Vagina (tissue), 2 donors: ENCODE results near the gene ACTN4. TPM values are rescaled to one million over a fixed set of nuclear protein-coding genes. Genes with fewer than 3 reads are reported as not detected.
A peak's percentile ranks its signal among the peaks of the same experiment; 100 is the strongest.

ENCODE experiments used
- DNase-seq, 2 donors: peaks; one replicate each; pipeline ENCODE4 v3.0.0-alpha.2; 2017; ENCODE audit errors: extremely low spot score in 2 of 2
- H3K27ac ChIP-seq: fragments of 200-600 bp; sonication (generic); one replicate; pipeline ENCODE4 v1.5.1; 2019
- H3K27me3 ChIP-seq: fragments of 200-600 bp; sonication (generic); one replicate; pipeline ENCODE4 v1.5.1; 2019
- H3K36me3 ChIP-seq, 2 donors: fragments of 200-600 bp; sonication (generic); one replicate each; pipeline ENCODE4 v1.5.1; 2017 to 2019
- H3K4me1 ChIP-seq: fragments of 200-600 bp; sonication (generic); one replicate; pipeline ENCODE4 v1.5.1; 2019
- H3K4me3 ChIP-seq, 2 donors: fragments of 200-600 bp; sonication (generic); 1 replicate in 1 of 2; 2 replicates in 1 of 2; pipeline ENCODE4 v1.5.1; 2016 to 2019
- H3K9me3 ChIP-seq: fragments of 200-600 bp; sonication (generic); one replicate; pipeline ENCODE4 v1.5.1; 2019
- POLR2A ChIP-seq, 2 donors: fragments of 450-650 bp; IDR thresholded peaks; one replicate each; pipeline ENCODE4 v1.6.1; 2017; ENCODE audit warnings: antibody characterized with exemption in 2 of 2, mild to moderate bottlenecking in 2 of 2, moderate library complexity in 2 of 2
- POLR2AphosphoS5 ChIP-seq, 2 donors: sonication (generic); formaldehyde crosslinking; IDR thresholded peaks; one replicate each; pipeline ENCODE4 v1.9.0; 2017; ENCODE audit warnings: antibody characterized with exemption in 2 of 2, mild to moderate bottlenecking in 2 of 2, low read depth in 1 of 2; ENCODE audit not compliant: insufficient read depth in 1 of 2
- intact Hi-C: fragments of 100-400 bp; cut with DNase I; formaldehyde crosslinking; loops from one replicate; pipeline ENCODE4 v1.15.1; 2023
- total RNA-seq: library from RNA; depleted of rRNA; stranded (reverse); fragments of >200 nt; gene quantifications from one replicate; pipeline ENCODE4 v1.2.3, GENCODE V29; 2016
- TF ChIP-seq, protein P1 (sequence below), 3 experiments: fragments of 450-650 bp in 2 of 3; fragments of 200-600 bp in 1 of 3; sonication (generic) in 1 of 3; IDR thresholded peaks; one replicate each; pipeline ENCODE4 v1.5.1; 2017 to 2019; ENCODE audit warnings: antibody characterized with exemption in 3 of 3, mild to moderate bottlenecking in 2 of 3, moderate library complexity in 2 of 3

The ACTN4 gene
- total RNA-seq, 1 donor from 2014 or later = 513 TPM

DNA sequence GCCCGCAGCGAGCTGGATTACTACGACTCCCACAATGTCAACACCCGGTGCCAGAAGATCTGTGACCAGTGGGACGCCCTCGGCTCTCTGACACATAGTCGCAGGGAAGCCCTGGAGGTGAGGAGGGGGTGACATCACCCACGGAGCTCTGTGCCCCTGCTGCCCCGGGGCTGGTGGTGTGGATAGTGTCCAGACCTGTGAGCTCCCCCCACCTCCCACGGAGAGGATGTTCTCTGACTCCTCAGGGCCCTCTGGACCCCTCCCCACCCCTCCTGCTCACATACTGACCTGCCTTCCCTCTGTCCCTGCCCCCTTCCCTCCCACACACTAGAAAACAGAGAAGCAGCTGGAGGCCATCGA is 76.1 kb downstream of the ACTN4 start:
- no peak for DNase-seq
- intact Hi-C loops = no loop called here
- Histone ChIP-seq H3K9me3 (no peaks in the 10 kb centered on the region), H3K27me3 (no peaks in the 10 kb centered on the region), H3K4me3 (no peak overlapping the region), H3K36me3 (peaks cover 3 to 87% of the 10 kb centered on the region in 2 donors), H3K27ac (peak overlapping the region; percentile 53), H3K4me1 (peaks cover 24% of the 10 kb centered on the region)
- no peak for TF ChIP-seq POLR2AphosphoS5 (IDR thresholded peaks at IDR 0.05; ENCODE audit: insufficient read depth in 1 of 2, low read depth in 1 of 2)
- no peak for TF ChIP-seq POLR2A (IDR thresholded peaks at IDR 0.05)
- TF ChIP-seq, protein P1, sequence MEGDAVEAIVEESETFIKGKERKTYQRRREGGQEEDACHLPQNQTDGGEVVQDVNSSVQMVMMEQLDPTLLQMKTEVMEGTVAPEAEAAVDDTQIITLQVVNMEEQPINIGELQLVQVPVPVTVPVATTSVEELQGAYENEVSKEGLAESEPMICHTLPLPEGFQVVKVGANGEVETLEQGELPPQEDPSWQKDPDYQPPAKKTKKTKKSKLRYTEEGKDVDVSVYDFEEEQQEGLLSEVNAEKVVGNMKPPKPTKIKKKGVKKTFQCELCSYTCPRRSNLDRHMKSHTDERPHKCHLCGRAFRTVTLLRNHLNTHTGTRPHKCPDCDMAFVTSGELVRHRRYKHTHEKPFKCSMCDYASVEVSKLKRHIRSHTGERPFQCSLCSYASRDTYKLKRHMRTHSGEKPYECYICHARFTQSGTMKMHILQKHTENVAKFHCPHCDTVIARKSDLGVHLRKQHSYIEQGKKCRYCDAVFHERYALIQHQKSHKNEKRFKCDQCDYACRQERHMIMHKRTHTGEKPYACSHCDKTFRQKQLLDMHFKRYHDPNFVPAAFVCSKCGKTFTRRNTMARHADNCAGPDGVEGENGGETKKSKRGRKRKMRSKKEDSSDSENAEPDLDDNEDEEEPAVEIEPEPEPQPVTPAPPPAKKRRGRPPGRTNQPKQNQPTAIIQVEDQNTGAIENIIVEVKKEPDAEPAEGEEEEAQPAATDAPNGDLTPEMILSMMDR (IDR thresholded peaks at IDR 0.05) = no peak

DNA sequence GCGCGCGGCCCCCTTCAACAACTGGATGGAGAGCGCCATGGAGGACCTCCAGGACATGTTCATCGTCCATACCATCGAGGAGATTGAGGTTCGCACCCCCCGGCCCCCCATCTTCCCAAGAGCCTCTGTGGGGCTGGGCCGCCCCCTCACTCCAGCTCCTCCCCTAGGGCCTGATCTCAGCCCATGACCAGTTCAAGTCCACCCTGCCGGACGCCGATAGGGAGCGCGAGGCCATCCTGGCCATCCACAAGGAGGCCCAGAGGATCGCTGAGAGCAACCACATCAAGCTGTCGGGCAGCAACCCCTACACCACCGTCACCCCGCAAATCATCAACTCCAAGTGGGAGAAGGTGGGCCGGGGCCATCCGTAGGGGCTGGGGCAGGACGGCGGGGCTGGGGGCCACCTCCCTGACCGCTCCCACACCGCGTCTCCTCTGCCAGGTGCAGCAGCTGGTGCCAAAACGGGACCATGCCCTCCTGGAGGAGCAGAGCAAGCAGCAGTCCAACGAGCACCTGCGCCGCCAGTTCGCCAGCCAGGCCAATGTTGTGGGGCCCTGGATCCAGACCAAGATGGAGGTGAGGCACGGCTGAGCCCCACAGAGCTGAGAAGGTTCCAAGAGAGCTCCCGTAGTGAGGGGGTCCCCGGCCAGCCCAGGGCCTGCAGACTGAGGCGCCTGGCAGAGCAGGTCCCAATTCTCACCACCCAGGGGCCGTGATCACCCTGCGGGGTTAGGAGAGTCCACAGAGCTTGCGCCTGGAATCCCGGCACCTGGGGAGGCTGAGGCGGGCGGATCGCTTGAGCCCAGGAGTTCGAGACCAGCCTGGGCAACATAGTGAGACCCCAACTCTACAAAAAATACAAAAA is 76.8 kb downstream of the ACTN4 start:
- no peak overlapping the region for H3K4me3 ChIP-seq
- H3K27me3 ChIP-seq = no peaks in the 10 kb centered on the region
- peaks cover 3 to 87% of the 10 kb centered on the region in 2 donors for H3K36me3 ChIP-seq
- peak overlapping the region; percentile 53 for H3K27ac ChIP-seq
- DNase-seq = no peak
- no peaks in the 10 kb centered on the region for H3K9me3 ChIP-seq
- intact Hi-C loops = no loop called here
- peaks cover 22% of the 10 kb centered on the region for H3K4me1 ChIP-seq
- TF ChIP-seq, protein P1 (IDR thresholded peaks at IDR 0.05) = no peak
- TF ChIP-seq POLR2A (IDR thresholded peaks at IDR 0.05) (no peak), POLR2AphosphoS5 (IDR thresholded peaks at IDR 0.05; ENCODE audit: insufficient read depth in 1 of 2, low read depth in 1 of 2) (no peak)

DNA sequence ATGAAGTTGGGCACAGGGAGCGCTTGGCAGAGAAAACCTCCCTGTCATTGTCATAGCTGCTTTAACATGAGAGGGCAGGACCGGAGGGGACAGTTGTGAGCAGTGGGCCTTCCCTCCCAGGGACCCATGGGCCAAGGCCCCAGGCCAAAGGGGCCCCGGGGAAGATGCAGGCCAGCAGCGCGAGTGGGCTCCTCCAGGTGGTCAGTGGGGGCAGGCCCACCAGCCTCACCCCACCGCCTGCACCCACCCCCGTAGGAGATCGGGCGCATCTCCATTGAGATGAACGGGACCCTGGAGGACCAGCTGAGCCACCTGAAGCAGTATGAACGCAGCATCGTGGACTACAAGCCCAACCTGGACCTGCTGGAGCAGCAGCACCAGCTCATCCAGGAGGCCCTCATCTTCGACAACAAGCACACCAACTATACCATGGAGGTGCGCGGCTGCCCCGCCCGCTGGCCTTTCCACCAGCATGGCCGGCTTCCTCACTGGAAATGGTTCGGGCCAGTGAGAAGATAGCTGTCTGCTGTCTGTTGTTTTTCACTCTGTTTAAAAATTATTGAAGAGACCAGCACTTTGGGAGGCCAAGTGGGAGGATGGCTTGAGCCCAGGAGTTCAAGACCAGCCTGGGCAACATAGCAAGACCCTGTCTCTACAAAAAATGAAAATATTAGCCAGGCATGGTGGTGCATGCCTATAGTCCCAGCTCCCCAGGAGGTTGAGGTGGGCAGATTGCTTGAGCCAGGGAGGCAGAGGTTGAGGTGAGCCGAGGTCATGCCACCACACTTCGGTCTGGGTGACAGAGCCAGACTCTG is 78.2 kb downstream of the ACTN4 start:
- intact Hi-C loops = no loop called here
- H3K4me1 ChIP-seq = peaks cover 14% of the 10 kb centered on the region
- H3K9me3 ChIP-seq = no peaks in the 10 kb centered on the region
- TF ChIP-seq POLR2A (IDR thresholded peaks at IDR 0.05) = no peak
- TF ChIP-seq POLR2AphosphoS5 (IDR thresholded peaks at IDR 0.05; ENCODE audit: insufficient read depth in 1 of 2, low read depth in 1 of 2) = peak in 1 of 2 donors; percentile 7
- H3K36me3 ChIP-seq = peaks cover 3 to 95% of the 10 kb centered on the region in 2 donors
- H3K4me3 ChIP-seq = no peak overlapping the region
- DNase-seq = no peak
- no peaks in the 10 kb centered on the region for H3K27me3 ChIP-seq
- H3K27ac ChIP-seq = no peak overlapping the region

DNA sequence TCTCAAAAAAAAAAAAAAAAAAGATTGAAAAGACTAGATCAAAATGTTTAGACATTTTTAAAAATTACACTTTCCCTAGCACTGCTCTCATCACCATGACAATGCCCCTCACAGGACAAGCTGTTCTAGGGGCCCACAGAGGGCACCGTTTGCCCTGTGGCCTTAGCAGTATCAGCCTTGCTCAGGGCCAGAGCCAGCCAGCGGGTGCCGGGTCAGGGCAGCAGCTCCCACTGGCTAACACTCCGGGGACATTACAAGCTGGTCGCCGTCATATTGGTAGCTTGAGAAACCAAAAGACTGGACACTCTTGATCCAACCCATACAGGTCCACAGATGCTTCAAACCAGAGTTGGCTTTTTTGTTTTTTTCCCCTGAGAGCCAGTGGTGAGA is 78.8 kb downstream of the ACTN4 start:
- peaks cover 3 to 92% of the 10 kb centered on the region in 2 donors for H3K36me3 ChIP-seq
- no peaks in the 10 kb centered on the region for H3K27me3 ChIP-seq
- no peak for DNase-seq
- H3K4me3 ChIP-seq = no peak overlapping the region
- intact Hi-C loops = no loop called here
- TF ChIP-seq, protein P1 (IDR thresholded peaks at IDR 0.05) = no peak
- TF ChIP-seq POLR2A (IDR thresholded peaks at IDR 0.05) (no peak), POLR2AphosphoS5 (IDR thresholded peaks at IDR 0.05; ENCODE audit: insufficient read depth in 1 of 2, low read depth in 1 of 2) (no peak)
- H3K9me3 ChIP-seq = no peaks in the 10 kb centered on the region
- peak overlapping the region; percentile 9 for H3K27ac ChIP-seq
- peaks cover 14% of the 10 kb centered on the region for H3K4me1 ChIP-seq

DNA sequence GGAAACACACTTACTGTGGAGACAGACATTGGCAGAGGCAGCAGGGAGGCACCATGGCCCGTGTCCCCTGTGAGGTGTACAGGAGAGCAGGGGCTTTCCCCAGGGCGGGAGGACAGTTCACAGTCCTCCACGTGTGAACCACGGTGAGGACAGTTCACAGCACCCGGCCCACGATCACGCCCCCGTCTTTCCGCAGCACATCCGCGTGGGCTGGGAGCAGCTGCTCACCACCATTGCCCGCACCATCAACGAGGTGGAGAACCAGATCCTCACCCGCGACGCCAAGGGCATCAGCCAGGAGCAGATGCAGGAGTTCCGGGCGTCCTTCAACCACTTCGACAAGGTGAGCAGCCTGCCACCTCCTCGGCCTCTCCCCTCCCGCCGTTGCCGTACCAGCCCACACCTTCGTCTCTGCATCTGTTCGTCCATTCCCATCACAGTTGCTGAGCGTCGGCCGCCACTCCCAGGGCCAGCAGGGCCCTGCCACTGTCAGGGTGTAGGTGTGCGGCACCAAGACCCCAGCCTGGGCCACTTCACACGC is 79.4 kb downstream of the ACTN4 start:
- Histone ChIP-seq H3K27ac (peak overlapping the region; percentile 9), H3K27me3 (no peaks in the 10 kb centered on the region), H3K9me3 (no peaks in the 10 kb centered on the region), H3K4me1 (peaks cover 14% of the 10 kb centered on the region), H3K4me3 (no peak overlapping the region), H3K36me3 (peaks cover 0 to 87% of the 10 kb centered on the region in 2 donors)
- intact Hi-C loops = no loop called here
- no peak for DNase-seq
- TF ChIP-seq POLR2A (IDR thresholded peaks at IDR 0.05) (no peak), POLR2AphosphoS5 (IDR thresholded peaks at IDR 0.05; ENCODE audit: insufficient read depth in 1 of 2, low read depth in 1 of 2) (no peak)
- TF ChIP-seq, protein P1 (IDR thresholded peaks at IDR 0.05) = no peak
